HepG2 (cell line): ENCODE data around the gene PRDX3. TPM values are rescaled to one million over a fixed set of nuclear protein-coding genes. Genes with fewer than 3 reads are reported as not detected.
A peak's percentile ranks its signal among the peaks of the same experiment; 100 is the strongest.

Experiments used
- ATAC-seq: fragments of 200-7000 bp; cut with Tn5 transposase; 3 replicates; pipeline ENCODE4 v1.9.1; 2020; ENCODE audit warnings: mild to moderate bottlenecking, moderate library complexity
- BruUV-seq: library from RNA; stranded (reverse); fragments of 400-500 nt; replicated peaks from 2 replicates; lab custom pipeline; 2021; lab: Mats Ljungman, UMichigan
- CTCF ChIA-PET: fragments of 300-600 bp; formaldehyde crosslinking; extraction: SDS; loops from one replicate; lab custom pipeline; 2021; ENCODE audit warnings: low total read pairs, inconsistent platforms, low intra/inter-chr PET ratio; lab: Yijun Ruan, JAX
- POLR2A ChIA-PET: fragments of 350-600 bp; sonication (Branson Sonifier 250); formaldehyde crosslinking; loops from one replicate; lab custom pipeline; 2020; ENCODE audit warnings: antibody characterized with exemption, inconsistent platforms; lab: Yijun Ruan, JAX
- DNase-seq: peaks from one replicate; pipeline ENCODE4 v3.0.0-alpha.2; 2015; ENCODE audit warnings: low spot score
- FAIRE-seq: peaks from 3 replicates; lab custom pipeline; 2011; peaks lifted over from hg19 to GRCh38; lab: Jason Lieb, UNC
- H2AFZ ChIP-seq: one replicate; pipeline ENCODE4 v1.6.1; 2011; ENCODE audit warnings: low read length, inconsistent platforms
- H3K27ac ChIP-seq: fragments of 300-600 bp; 3 replicates; pipeline ENCODE4 v1.8.0; 2011; ENCODE audit warnings: mixed run types, mild to moderate bottlenecking, mixed read lengths, low read length, inconsistent platforms; ENCODE audit not compliant: insufficient read depth; ENCODE audit errors: extremely low read length
- H3K27me3 ChIP-seq, 2 experiments: fragments of 200-600 bp in 1 of 2; 2 replicates in 1 of 2; 3 replicates in 1 of 2; pipeline versions ENCODE4 v1.6.0 to v1.8.0; 2011; ENCODE audit warnings: low read length in 2 of 2, mild to moderate bottlenecking in 2 of 2, moderate library complexity in 2 of 2, inconsistent platforms in 1 of 2; ENCODE audit not compliant: insufficient read depth in 2 of 2, control insufficient read depth in 1 of 2
- H3K36me3 ChIP-seq, 2 experiments: fragments of 200-600 bp in 1 of 2; replicated peaks in 1 of 2; 2 replicates in 1 of 2; 3 replicates in 1 of 2; pipeline versions ENCODE4 v1.5.1 to v1.8.0; 2011; ENCODE audit warnings: low read length in 2 of 2, inconsistent platforms in 1 of 2; ENCODE audit not compliant: insufficient read depth in 2 of 2, control insufficient read depth in 1 of 2
- H3K4me1 ChIP-seq: 2 replicates; pipeline ENCODE4 v1.5.1; 2012; ENCODE audit warnings: low read length, inconsistent platforms; ENCODE audit not compliant: insufficient read depth
- H3K4me2 ChIP-seq: 2 replicates; pipeline ENCODE4 v1.6.0; 2011; ENCODE audit warnings: low read depth, low read length, inconsistent platforms
- H3K4me3 ChIP-seq, 3 experiments: fragments of 200-600 bp in 1 of 3; sonication (generic), shearing (Covaris generic) in 1 of 3; replicated peaks in 1 of 3; 2 replicates each; pipeline ENCODE4 v1.5.1; 2011 to 2016; ENCODE audit warnings: low read length in 3 of 3, inconsistent platforms in 2 of 3, low read depth in 2 of 3, mild to moderate bottlenecking in 2 of 3, control low read depth in 1 of 3, mixed read lengths in 1 of 3; ENCODE audit not compliant: insufficient read depth in 1 of 3
- H3K79me2 ChIP-seq: one replicate; pipeline ENCODE4 v1.6.1; 2011; ENCODE audit warnings: low read length, inconsistent platforms; ENCODE audit not compliant: insufficient read depth
- H3K9ac ChIP-seq: 2 replicates; pipeline ENCODE4 v1.6.0; 2011; ENCODE audit warnings: mild to moderate bottlenecking, low read depth, low read length, inconsistent platforms; ENCODE audit not compliant: insufficient read depth
- H3K9me3 ChIP-seq: 2 replicates; pipeline ENCODE4 v1.5.1; 2012; ENCODE audit warnings: mild to moderate bottlenecking, low read length
- H4K20me1 ChIP-seq: 2 replicates; pipeline ENCODE4 v1.6.0; 2011; ENCODE audit warnings: inconsistent platforms, mild to moderate bottlenecking, low read length, moderate library complexity; ENCODE audit not compliant: insufficient read depth
- FOXA1 ChIP-seq, 2 experiments: fragments of 450-650 bp in 1 of 2; sonication (generic) in 1 of 2; formaldehyde crosslinking in 1 of 2; IDR thresholded peaks; 2 replicates each; pipeline versions ENCODE4 v1.4.0 to v1.6.1; 2016 to 2020; ENCODE audit warnings: missing genetic modification reagents in 1 of 2
- FOXJ3 ChIP-seq: sonication (generic); formaldehyde crosslinking; IDR thresholded peaks from 2 replicates; pipeline ENCODE4 v1.4.0; 2020; ENCODE audit warnings: missing genetic modification reagents, mild to moderate bottlenecking, borderline replicate concordance
- MEF2D ChIP-seq: sonication (generic); formaldehyde crosslinking; IDR thresholded peaks from 2 replicates; pipeline ENCODE4 v1.5.1; 2020; ENCODE audit warnings: mild to moderate bottlenecking, missing genetic modification reagents
- MYNN ChIP-seq: sonication (generic); formaldehyde crosslinking; IDR thresholded peaks from 2 replicates; pipeline ENCODE4 v1.4.0; 2020; ENCODE audit warnings: mild to moderate bottlenecking, low read depth, missing genetic modification reagents
- NONO ChIP-seq, 2 experiments: fragments of 450-650 bp in 1 of 2; sonication (generic) in 1 of 2; formaldehyde crosslinking in 1 of 2; IDR thresholded peaks in 1 of 2; conservative IDR thresholded peaks in 1 of 2; 2 replicates each; pipeline versions ENCODE4 v1.6.1 to v1.8.0; 2017 to 2022; ENCODE audit warnings: mild to moderate bottlenecking in 1 of 2, missing genetic modification reagents in 1 of 2, moderate library complexity in 1 of 2
- NR2F6 ChIP-seq, 2 experiments: IDR thresholded peaks; 2 replicates each; pipeline ENCODE4 v1.6.1; 2016; ENCODE audit warnings: antibody characterized with exemption in 1 of 2, mild to moderate bottlenecking in 1 of 2
- SRY ChIP-seq: sonication (generic); formaldehyde crosslinking; IDR thresholded peaks from 2 replicates; pipeline ENCODE4 v1.8.0; 2022; ENCODE audit warnings: mild to moderate bottlenecking, missing genetic modification reagents
- ZBTB42 ChIP-seq: sonication (generic); formaldehyde crosslinking; IDR thresholded peaks from 2 replicates; pipeline ENCODE4 v1.5.0; 2020; ENCODE audit warnings: mild to moderate bottlenecking, missing genetic modification reagents
- ZNF253 ChIP-seq: sonication (generic); formaldehyde crosslinking; IDR thresholded peaks from 2 replicates; pipeline ENCODE4 v1.8.0; 2022; ENCODE audit warnings: mild to moderate bottlenecking, missing genetic modification reagents, borderline replicate concordance
- ZNF512 ChIP-seq: sonication (generic); formaldehyde crosslinking; IDR thresholded peaks from 2 replicates; pipeline ENCODE4 v1.4.0; 2020; ENCODE audit warnings: mild to moderate bottlenecking, missing genetic modification reagents
- ZNF672 ChIP-seq: sonication (generic); formaldehyde crosslinking; IDR thresholded peaks from 2 replicates; pipeline ENCODE4 v1.8.1; 2022; ENCODE audit warnings: missing genetic modification reagents
- ZNF720 ChIP-seq: sonication (generic); formaldehyde crosslinking; IDR thresholded peaks from 2 replicates; pipeline ENCODE4 v1.4.0; 2020; ENCODE audit warnings: missing genetic modification reagents
- WGBS: methylation state at CpG from one replicate; pipeline ENCODE4 v1.1.6; 2017; ENCODE audit warnings: low lambda C conversion rate; 5-methylcytosine and 5-hydroxymethylcytosine counted together
- in situ Hi-C: cut with HindIII; loops from 2 replicates; pipeline ENCODE4 v1.10.0; 2017; ENCODE audit warnings: low pct_unique_long_range_greater_than_20kb; ENCODE audit not compliant: extremely low pct_ligation_motif_present
- intact Hi-C: fragments of 100-400 bp; cut with micrococcal nuclease; formaldehyde crosslinking; loops from one replicate; pipeline ENCODE4 v1.10.0; 2022; ENCODE audit not compliant: unreplicated experiment
- polyA plus RNA-seq, 8 experiments: library from polyadenylated mRNA; depleted of rRNA in 3 of 8; stranded (reverse) in 7 of 8; unstranded in 1 of 8; fragments of >200 nt; fragmentation: Illumina TruSeq in 4 of 8; extraction: Trizol in 4 of 8; gene quantifications; 2 replicates each; pipeline versions ENCODE4 v1.2.1 to v1.2.3, GENCODE V29; 2011 to 2016; ENCODE audit warnings: low read depth in 4 of 8, missing spikeins in 1 of 8, mixed read lengths in 1 of 8; ENCODE audit not compliant: insufficient read depth in 1 of 8
- total RNA-seq, 5 experiments: library from RNA; depleted of rRNA; stranded (reverse); fragments of >200 nt; fragmentation: Illumina TruSeq; extraction: Trizol; gene quantifications; 2 replicates each; pipeline ENCODE4 v1.2.3, GENCODE V29; 2016; ENCODE audit warnings: low read depth in 1 of 5
- TF ChIP-seq, protein P1 (sequence below): sonication (generic); formaldehyde crosslinking; IDR thresholded peaks from 2 replicates; pipeline ENCODE4 v1.5.1; 2020; ENCODE audit warnings: mild to moderate bottlenecking, missing genetic modification reagents, borderline replicate concordance
- TF ChIP-seq, protein P2 (sequence below): sonication (generic); formaldehyde crosslinking; IDR thresholded peaks from 2 replicates; pipeline ENCODE4 v1.4.0; 2020; ENCODE audit warnings: missing genetic modification reagents

PRDX3 gene
- total and polyA plus RNA-seq, 2 of the 13 experiments (the other 11 are each of a cell fraction or from before 2014, with no cell fraction given) = 407 to 565 TPM

DNA sequence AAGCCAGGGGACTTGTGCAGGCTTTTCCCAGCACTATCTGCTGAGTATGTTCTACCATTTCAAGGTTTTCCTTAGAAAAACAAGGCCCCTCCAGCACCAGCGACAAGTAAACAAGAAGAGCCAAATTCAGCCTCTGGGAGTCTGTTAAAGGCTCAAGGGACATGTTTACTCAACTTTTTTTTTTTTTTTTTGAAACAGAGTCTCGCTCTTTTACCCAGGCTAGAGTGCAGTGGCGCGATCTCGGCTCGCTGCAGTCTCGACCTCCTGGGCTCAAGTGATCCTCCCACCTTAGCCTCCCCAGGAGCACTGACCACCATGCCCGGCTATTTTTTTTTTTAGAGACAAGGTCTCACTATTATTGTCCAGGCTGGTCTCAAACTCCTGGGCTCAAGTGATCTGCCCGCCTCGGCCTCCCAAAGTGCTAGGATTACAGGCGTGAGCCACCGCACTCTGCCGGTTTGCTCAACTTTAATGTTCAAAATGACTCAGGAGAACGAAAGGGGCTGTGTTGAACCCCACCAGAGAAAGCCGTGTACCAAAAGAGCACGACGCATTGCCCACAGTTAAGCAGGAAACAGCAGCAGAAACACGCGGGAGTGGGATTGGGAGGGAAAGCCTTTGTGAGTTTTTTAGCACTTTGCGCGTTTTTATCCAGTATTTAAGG is 772 bp downstream of the PRDX3 start:
- WGBS = 1% methylated on average over 21 of the region's 21 CpGs
- Histone ChIP-seq H4K20me1 (no peaks in the 10 kb centered on the region; the same call in 1 of the 2 replicates), H3K27me3 (no peaks in the 10 kb centered on the region; a peak in 1 of 5 replicates), H2AFZ (no peak overlapping the region), H3K36me3 (peaks cover 3 to 15% of the 10 kb centered on the region in 2 experiments), H3K79me2 (peaks cover 47% of the 10 kb centered on the region), H3K4me1 (peaks cover 55% of the 10 kb centered on the region), H3K9me3 (no peaks in the 10 kb centered on the region), H3K4me3 (peak overlapping the region; percentile 75 to 94 (median 81)), H3K9ac (peak overlapping the region; percentile 91), H3K27ac (peak overlapping the region; percentile 93), H3K4me2 (peak overlapping the region; percentile 86)
- CTCF ChIA-PET = no interaction called here
- BruUV-seq = no TSS peak
- in situ Hi-C loops (loop anchor here (25.0 kb wide), 1 partner anchor 359 kb away; the partner anchor contains the start of gene RGS10), intact Hi-C loops (loop anchor here (5.0 to 10.0 kb wide), 2 partner anchors 56 to 93 kb away; partner anchors contain the start of gene EIF3A)
- FAIRE-seq (no peak), ATAC-seq (peak; percentile 65), DNase-seq (peak; percentile 77)
- POLR2A ChIA-PET = interaction anchor here (2.2 kb wide), 1 partner anchor 12 kb away, joined by 14 read pairs; the partner anchor contains the start of gene SFXN4
- peak; percentile 77 for TF ChIP-seq FOXA1 (IDR thresholded peaks at IDR 0.05)
- peak; percentile 86 for TF ChIP-seq FOXA1 (CRISPR knock-in tag; IDR thresholded peaks at IDR 0.05)
- no peak for TF ChIP-seq ZNF512 (CRISPR knock-in tag)
- TF ChIP-seq FOXJ3 (CRISPR knock-in tag) = peak; percentile 49; the same call in 1 of the 2 replicates
- no peak for TF ChIP-seq NONO (IDR thresholded peaks at IDR 0.05)
- peak; percentile 13; the same call in 1 of the 2 replicates for TF ChIP-seq NONO (CRISPR knock-in tag; conservative IDR thresholded peaks at IDR 0.05)
- no peak for TF ChIP-seq ZNF672
- no peak for TF ChIP-seq ZNF720 (CRISPR knock-in tag)
- TF ChIP-seq ZNF253 (CRISPR knock-in tag) = 0 out of 2 replicates have a peak, but pooled peaks have one; percentile 50
- no peak for TF ChIP-seq MYNN
- TF ChIP-seq, protein P1, sequence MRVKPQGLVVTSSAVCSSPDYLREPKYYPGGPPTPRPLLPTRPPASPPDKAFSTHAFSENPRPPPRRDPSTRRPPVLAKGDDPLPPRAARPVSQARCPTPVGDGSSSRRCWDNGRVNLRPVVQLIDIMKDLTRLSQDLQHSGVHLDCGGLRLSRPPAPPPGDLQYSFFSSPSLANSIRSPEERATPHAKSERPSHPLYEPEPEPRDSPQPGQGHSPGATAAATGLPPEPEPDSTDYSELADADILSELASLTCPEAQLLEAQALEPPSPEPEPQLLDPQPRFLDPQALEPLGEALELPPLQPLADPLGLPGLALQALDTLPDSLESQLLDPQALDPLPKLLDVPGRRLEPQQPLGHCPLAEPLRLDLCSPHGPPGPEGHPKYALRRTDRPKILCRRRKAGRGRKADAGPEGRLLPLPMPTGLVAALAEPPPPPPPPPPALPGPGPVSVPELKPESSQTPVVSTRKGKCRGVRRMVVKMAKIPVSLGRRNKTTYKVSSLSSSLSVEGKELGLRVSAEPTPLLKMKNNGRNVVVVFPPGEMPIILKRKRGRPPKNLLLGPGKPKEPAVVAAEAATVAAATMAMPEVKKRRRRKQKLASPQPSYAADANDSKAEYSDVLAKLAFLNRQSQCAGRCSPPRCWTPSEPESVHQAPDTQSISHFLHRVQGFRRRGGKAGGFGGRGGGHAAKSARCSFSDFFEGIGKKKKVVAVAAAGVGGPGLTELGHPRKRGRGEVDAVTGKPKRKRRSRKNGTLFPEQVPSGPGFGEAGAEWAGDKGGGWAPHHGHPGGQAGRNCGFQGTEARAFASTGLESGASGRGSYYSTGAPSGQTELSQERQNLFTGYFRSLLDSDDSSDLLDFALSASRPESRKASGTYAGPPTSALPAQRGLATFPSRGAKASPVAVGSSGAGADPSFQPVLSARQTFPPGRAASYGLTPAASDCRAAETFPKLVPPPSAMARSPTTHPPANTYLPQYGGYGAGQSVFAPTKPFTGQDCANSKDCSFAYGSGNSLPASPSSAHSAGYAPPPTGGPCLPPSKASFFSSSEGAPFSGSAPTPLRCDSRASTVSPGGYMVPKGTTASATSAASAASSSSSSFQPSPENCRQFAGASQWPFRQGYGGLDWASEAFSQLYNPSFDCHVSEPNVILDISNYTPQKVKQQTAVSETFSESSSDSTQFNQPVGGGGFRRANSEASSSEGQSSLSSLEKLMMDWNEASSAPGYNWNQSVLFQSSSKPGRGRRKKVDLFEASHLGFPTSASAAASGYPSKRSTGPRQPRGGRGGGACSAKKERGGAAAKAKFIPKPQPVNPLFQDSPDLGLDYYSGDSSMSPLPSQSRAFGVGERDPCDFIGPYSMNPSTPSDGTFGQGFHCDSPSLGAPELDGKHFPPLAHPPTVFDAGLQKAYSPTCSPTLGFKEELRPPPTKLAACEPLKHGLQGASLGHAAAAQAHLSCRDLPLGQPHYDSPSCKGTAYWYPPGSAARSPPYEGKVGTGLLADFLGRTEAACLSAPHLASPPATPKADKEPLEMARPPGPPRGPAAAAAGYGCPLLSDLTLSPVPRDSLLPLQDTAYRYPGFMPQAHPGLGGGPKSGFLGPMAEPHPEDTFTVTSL = peak; percentile 48; the same call in 1 of the 2 replicates
- peak; percentile 73; the same call in 1 of the 2 replicates for TF ChIP-seq SRY (CRISPR knock-in tag)
- TF ChIP-seq, protein P2, sequence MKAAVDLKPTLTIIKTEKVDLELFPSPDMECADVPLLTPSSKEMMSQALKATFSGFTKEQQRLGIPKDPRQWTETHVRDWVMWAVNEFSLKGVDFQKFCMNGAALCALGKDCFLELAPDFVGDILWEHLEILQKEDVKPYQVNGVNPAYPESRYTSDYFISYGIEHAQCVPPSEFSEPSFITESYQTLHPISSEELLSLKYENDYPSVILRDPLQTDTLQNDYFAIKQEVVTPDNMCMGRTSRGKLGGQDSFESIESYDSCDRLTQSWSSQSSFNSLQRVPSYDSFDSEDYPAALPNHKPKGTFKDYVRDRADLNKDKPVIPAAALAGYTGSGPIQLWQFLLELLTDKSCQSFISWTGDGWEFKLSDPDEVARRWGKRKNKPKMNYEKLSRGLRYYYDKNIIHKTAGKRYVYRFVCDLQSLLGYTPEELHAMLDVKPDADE (CRISPR knock-in tag) = no peak
- peak; percentile 59; the same call in 1 of the 2 replicates for TF ChIP-seq MEF2D (CRISPR knock-in tag)
- TF ChIP-seq ZBTB42 = no peak
- 0 out of 2 replicates have a peak, but pooled peaks have one; percentile 21 for TF ChIP-seq NR2F6 (IDR thresholded peaks at IDR 0.05)
- no peak for TF ChIP-seq NR2F6 (CRISPR knock-in tag; IDR thresholded peaks at IDR 0.05)
